GM19324 (cell line): ENCODE data around the gene GATA2.

Source experiments
- ATAC-seq: cut with Tn5 transposase; IDR thresholded peaks from one replicate; pipeline ENCODE4 v1.9.1; 2021; ENCODE audit warnings: mild to moderate bottlenecking, moderate library complexity; ENCODE audit not compliant: unreplicated experiment, low FRiP score

Gene GATA2

DNA sequence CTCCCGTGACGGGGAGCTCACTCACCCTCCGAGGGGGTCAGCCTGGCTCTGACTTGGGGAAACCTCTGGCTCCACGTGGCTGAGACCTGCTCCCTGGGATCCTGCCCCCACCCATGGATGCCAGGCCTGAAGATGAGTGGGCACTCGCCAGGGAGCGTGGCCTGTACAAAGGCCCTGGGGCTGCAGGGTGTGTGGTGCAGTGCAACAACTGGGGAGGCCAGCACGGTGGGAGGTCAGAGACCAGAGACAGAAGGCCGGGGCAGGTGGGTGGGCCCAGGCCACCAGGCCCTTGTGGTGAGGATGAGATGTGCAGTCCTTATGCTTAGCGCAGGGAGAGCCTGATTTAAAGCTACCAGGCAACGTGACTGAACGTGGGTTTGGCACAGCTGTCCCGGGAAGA is 31.3 kb downstream of the GATA2 start:
- ATAC-seq, result no peak

DNA sequence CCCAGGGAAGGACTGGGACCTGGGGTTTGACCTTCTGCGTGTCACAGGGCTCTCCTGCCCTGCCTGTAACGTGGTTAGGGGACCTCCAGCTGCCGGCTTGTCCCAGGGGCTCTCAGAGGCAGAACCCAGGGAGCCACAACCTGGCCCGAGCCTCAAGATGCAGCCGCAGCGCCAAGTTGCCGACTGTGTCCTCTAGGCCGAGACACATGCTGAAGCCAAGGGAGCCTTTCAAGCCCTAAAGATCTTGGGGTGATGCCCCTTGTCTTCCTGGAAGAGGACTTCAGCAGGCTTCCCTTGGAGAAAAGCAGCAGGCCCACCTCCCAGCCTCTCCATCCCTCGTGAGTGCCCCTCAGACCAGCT is 33.6 kb downstream of the GATA2 start:
- no peak for ATAC-seq

DNA sequence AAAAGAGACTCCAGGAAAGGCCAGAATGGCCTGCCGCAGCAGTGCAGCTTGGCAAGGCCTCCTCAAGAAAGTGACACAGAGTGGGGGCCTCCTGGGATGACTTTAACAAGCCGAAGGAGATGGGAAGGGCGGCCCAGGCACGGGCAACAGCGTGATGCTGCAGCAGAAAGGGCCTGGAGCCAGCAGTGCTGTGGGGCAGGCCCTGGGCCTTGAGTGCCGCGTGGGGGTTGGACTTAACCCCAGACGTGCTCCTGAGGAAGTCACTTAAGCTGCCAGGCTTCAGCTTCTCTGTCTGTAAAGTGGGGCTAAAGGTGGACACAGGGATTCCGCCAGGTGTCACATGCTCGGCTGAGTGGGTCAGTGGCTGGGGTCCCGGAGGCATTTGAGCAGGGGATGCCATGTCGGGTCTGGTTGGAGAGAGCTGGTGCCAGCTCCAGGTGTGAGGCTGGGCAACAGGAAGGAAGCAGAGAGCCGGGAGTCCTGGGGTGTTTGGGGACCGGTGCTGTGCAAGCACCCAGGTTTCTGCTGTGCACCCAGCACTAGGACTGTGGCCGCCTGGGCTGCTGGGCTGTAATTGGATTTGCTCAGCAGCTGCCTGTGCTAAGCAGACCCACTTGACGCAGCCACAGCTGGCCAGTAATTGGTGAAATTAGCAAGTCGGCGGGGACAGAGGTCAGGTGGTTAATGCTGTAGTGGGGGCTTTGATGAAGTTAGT is 34.1 kb downstream of the GATA2 start:
- ATAC-seq, result no peak

DNA sequence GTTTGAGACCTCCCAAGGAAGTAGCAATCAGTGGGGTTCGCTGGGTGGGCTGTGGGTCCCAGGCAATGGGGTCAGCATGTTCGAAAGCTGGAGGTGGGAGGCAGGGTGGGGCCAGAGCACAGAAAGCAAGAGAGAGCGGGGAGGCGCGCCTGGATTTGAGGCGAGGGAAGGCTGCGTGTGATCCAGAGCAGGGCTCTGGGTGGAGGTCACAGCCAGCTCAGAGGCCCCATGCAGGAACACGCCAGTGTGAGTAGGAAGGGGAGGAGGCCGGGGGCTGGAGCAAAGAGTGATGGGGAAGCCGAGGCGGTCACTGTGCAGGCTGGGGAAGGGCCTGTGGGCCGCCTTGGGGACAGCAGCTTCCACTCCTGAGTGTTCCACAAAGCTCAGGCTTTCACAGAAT is 35.1 kb downstream of the GATA2 start:
- no peak for ATAC-seq

DNA sequence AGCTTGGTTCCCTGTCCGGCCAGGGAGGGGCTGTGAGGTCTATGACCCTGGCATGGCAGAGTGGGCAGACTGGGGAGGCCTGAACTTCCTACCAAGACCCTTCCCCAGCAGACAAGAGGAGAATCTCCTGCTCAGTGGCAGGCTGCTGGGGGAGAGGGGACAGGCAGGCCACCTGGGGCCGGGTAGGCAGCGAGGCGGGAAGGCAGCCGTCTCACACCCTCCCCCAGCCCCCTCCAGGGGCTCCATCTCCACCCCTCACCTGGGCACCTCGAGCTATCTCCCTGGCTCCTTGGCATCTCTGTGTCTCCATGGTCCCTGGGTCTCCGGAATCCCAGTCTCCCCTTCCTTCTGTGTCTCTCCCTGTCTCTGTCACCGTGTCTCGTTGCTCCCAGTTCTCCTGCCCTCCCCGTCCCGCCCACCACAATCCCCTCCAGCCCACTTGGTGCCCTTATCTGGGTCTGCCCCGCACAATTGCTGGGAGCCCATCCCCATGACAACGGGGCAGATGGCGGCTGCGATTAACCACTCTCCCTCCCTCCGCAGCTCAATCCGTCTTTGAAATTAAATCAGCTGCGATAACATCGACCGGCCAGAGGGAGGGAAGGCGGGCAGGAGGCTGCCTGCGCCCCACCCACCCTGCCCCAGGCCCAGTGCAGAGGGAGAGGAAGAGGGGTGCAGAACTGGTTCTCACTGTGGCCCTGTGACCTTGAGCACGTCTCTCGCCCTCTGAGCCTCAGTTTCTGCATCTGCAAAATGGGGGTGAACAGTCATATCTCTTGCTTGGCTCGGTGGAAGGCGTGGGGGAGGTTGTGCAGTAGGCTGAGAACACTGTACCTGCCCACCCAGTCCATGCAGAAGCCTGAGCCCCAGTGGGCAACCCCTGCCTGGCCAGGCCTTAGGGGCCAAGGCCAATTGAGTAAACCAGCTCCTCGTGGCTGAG is 36.0 kb downstream of the GATA2 start:
- ATAC-seq, result no peak

DNA sequence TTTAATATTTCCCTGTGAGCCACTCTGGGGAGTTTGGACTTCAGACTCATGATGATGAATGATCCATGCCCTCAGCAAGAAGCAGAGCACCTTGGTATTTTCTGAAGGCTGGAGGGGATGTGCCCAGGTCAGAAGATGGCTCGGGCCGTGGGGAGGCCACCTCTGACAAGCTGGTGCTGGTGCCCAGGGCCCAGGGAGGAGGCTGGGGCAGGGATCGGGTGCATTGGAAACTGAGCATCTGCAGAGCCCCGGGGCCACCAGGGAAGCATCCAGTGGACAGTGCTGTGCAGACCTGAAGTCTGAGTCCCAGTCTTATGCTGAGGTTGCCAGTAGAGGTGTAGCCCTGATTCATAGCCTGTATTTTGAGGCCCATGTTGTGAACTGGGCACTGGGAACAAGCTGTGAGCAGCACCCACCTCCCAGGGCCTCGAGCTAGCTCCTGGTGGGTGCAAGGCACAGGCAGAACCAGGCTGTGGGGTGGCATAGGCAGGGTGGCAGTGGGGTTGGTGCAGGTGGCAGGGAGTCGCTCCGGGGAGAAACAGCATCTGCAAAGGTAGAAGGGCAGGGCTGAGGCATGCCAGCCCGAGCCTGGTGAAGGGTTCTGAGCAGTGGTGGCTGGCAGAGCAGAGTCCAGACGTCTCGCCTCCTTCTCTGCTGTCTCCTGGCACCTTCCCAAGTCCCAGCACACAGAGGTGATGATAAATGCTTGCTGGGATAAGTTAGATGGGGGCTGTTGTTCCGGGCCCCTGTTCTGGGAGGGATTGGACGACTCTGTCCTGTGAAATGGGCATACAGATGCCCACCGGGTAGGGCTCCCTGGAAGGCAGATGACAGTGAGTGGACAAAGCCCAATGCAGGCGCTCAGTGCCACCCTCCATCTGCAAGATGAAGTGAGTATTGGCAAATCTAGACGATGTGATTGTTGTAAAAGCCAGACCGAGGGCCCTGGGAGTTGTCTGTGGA is 36.9 kb downstream of the GATA2 start:
- ATAC-seq, result no peak

DNA sequence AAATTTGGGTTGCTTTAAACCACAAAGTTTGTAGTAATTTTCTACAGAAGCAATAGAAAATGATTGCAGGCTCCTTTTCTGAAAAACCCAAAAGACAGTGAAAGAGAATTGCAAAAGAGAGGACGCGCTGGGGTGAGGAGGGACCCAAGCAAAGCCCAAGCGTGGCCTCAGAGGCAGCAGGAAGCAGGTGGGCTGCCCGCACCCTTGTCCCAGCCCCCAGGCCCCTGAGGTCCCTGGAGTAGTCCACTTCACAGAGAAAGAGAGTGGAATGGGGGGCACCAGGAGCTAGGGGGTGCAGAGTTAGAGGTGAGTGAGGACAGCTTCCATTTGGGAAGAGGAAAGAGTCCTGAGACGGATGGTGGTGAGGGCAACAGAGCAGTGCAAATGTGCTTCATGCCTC is 37.9 kb downstream of the GATA2 start:
- ATAC-seq, result no peak

DNA sequence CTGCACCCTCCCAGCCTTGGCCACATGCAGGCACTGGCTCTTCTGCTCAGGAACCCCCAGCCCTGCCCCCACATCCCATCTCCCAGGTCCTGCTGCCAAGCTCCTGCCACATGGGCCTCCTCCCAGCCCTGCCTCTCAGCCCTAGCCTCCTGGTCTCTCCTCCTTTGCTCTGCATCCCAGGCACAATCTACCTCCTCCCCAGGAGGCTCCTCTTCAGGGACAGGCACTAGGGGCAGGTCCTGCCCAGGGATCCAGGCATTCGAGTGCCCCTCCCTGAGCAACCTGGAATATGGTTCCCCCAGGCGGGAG is 38.7 kb downstream of the GATA2 start:
- ATAC-seq, result no peak

DNA sequence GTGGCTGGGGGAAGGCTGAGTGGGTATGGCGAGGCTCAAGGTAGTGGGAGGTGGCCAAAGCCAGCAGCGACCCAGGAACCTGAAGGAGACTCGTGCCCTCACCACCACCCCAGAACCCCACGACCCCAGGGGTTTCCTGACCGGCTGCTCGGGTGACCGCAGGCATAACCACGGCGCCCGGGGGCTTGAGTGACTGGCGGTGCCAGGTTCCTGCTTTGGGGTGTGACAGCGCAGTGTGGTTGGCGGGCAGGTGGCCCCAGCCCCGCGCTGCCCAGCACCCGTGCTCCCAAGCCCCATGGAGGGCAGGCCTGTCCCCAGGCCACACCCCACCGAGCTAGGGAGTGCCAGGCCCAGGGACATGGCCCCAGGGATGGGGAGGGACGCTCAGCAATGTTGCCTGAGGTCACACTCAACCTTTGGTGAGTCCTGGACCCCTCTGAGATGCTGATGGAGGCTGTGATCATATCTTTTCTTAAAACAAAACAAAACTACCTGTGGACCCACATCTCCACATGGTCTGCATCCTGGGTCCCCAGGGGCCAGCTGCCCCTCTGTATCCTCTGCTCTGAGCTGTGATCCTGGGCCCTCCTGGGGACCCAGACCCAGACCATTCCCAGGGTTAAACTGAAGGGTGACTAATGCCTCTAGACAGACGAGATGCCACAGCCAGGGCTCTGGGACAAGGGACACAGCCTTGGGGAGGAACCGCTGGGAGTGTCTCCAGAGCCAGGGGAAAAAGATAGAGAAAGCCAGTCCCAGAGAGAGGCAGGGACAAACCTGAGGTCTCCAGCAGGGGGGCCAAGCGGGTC is 39.3 kb downstream of the GATA2 start:
- no peak for ATAC-seq

DNA sequence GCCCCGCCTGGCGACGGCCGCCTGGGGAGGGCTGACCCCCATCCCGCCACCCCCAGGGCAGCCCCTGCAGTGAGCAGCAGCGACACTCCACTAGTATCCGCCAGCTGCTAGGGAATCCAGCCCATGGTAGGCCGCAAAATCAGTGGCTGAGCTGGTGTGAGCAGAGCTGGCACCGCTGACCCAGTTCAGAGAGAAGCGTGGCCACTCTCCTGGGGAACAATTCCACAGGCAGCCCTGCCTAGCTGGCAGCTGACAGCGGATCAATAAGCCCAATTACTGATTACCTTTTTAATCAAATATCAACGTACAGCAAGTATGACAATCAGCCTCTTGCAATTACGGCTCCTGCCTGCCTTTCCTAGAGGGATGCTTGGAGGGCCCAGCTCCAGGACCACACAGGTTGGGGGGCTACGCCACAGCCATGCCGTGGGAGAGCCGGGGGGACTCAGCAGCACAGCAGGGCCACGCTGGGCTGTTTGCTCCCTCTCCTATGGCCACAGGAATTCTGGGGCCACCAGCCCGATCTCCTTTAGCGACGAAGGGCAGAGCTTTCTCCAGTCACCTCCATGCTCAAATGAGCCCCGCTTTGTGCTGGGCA is 40.2 kb downstream of the GATA2 start:
- no peak for ATAC-seq

DNA sequence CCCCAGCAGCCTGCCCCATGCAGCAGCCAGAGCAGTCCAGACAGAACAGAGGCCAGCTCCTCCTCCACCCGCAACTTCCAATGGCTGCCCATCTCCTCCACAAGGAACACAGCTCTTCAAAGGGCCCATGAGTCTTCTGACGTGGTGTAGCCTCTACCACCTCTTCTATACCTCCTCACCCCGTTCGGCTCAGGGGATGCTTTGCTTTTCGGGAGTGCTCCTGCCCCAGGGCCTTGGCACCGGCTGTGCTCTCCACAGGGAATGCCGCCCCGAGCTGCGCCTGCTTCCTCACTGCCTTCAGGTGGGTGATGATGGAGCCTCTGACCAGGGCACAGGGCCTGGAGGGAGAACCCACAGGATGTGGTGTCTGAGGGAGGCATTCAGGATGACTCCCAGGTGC is 40.9 kb downstream of the GATA2 start:
- no peak for ATAC-seq

DNA sequence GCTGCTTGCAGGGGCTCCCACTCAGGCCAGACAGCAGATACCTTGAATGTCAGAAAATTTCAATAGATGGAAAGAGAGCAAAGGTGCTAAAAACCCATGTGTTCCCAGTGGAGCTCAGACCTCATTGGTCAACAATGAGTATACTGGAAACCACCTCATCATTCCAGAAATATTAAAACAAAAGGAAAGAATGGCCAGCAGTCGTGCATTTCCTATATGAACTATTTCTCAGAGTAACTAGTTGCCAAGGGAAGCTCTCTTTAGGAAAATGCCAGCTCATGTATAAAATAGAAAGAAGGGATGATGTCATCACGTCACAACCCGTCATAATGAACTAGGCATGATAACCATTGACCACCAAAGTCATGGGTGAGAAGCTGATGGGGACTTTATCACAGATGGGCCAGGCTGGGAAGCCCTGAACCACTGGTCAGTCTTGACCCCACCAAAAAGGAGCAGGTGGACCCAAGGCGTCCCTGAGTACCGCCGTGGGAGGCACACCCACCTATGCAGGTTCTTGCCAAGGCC is 43.8 kb downstream of the GATA2 start:
- no peak for ATAC-seq

DNA sequence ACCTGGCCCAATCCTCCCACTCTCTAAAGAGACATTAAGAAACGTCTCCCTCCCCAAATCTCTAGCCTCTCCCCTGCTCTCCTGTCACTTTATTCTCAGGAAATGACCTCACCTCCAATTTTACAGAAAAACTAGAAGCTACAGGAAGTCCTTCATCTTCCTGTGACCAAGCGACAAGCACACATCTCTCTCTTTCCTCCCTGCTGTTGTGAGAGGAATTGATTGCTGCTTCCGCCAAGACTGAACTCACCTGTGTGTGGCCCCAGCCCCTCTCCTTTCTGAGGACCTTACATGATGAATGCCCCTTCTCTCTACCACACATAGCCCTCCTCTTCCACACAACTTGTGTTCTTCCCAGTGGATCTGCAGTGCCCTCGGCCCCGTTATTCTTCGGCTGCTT is 44.5 kb downstream of the GATA2 start:
- ATAC-seq, result no peak

DNA sequence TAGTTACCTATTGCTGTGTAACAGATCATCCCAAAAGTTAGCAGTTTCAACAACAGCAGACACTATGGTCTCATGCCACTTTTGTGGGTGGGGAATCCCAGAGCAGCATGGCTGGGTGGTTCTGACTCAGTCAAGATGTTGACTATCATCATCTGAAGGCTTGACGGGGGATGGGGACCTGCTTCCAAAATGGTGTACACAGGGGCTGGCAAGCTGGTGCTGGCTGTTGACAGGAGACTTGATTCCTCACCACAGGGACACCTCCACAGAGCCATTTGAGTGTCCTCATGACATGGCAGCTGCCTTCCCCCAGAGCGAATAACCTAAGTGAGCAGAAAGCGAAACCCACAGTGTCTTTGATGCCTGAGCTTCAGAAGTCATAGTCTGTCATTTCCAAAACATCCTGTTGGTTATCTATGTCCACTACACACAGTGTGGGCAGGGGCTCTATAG is 45.4 kb downstream of the GATA2 start:
- ATAC-seq, result no peak

DNA sequence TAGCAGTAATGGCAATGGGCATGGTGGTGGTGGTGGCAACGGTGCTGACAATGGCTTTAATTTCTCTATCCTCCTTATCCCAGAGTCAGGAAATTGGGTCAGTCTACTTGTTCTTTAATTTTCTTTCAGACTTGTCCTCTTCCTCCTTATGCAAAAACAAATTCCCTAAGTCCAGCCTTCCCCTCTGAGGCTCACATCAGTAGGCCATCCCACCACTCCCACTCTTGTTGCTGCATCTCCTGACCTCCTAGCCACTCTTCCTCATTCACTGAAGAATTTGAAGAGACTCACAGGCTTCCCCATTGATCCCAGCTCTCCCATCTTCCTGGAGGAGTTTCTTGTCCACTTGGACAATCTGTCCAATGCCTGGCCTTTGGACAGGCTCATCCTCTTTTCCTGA is 46.2 kb downstream of the GATA2 start:
- no peak for ATAC-seq

DNA sequence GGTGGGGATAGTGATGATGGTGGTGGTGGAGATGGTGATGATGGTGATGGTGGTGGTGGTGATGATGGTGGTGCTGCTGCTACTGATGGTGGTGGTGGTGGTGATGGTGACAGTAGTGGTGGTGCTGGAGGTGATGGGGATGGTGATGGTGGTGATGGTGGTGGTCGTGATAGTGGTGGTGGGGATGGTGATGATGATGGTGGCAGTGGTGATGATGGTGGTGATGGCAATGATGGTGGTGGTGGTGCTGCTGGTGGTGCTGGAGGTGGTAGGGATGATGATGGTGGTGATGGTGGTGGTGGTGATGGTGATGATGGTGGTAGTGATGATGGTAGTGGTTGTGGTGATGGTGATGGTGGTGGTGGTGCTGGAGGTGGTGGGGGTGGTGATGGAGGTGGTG is 47.6 kb downstream of the GATA2 start:
- ATAC-seq, result no peak

DNA sequence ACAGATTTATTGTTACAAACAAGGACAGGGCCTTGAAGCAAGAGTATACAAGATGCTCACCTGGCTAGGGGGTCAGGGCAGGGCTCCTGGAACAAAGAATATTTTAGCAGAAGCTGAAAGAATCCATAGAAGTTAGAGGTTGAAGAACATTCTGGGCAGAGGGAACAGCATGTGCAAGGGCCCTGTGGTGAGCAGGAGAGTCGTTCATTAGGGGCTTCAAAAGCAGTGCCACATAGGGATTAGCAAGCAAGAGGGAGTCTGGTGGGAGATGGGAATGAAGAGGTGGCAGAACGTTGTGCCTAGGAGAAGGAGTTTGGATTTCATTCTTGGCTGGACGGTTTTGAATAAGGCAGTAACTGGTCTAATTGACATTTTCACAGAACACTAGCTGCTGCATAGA is 49.2 kb downstream of the GATA2 start:
- ATAC-seq, result no peak

DNA sequence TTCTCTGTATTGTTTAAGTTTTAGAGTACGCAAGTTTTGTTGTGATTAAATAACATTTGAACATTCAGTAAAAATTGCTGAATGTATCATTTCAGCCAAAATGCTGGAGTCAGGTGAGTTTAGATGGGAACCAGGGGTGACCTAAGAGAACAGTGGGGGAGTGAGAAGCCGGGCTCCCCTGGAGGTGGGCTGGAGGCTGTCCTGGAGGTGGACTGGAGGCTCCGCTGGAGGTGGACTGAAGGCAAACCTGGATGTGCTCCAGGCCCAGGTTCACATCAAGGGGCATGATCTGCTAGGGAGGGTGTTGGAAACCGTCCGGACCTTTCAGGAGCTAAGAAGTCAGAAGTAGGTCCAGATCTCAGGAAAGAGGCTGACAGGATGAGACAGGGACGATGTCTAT is 50.1 kb downstream of the GATA2 start:
- ATAC-seq, result no peak

DNA sequence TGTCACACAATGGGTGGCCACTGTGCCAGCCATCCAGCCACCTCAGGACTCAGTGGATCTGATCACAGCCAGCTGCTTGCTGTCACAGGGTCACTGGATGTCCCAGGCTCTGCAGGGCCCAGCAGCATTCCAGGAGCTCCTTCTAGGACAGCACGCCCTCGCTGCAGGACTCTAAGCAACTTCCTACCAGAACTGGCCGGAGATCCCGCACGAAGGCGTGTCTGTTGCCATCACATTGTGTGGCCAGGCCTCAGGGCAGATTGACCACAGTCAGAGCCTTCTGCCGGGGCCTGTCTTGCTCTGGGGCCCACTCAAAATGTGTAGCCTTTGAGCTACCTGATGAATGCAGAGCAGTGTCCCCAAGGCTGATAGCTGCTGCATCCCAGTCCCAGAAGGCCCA is 50.9 kb downstream of the GATA2 start:
- ATAC-seq, result no peak

DNA sequence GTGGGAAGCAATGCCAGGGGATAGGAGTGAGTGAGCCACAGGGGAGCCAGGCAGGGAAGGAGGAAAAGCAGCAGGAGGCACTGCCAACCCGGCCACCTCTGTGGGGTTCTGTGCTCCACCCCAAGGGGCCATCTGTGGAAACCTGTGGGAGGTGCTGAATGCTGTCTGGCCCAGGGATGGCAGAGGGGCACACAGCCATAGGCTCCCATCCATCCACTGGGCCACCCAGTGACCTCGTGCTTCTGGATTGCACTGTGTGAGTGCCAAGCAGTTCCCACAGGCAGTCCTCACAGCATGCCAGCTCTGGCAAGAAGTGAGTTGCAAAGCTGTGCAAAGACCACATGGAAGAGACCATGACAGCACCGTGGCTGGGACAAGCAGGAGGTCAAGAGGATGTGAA is 53.8 kb downstream of the GATA2 start:
- ATAC-seq, result no peak
